A549 (cell line): ENCODE data around the gene FRMD4A. TPM values are rescaled to one million over a fixed set of nuclear protein-coding genes. Genes with fewer than 3 reads are reported as not detected.

Experiments used
- ATAC-seq, 2 experiments: fragments of 200-7000 bp in 1 of 2; fragments of >200 bp in 1 of 2; cut with Nextera tagmentation in 1 of 2; cut with Tn5 transposase in 1 of 2; 3 replicates each; pipeline versions ENCODE4 v1.8.0 to v1.9.1; 2018 to 2020; ENCODE audit warnings: mild to moderate bottlenecking in 1 of 2, moderate library complexity in 1 of 2
- CTCF ChIA-PET: fragments of 300-600 bp; sonication (Branson Sonifier 250); formaldehyde crosslinking; extraction: SDS; loops from one replicate; lab custom pipeline; 2021; ENCODE audit warnings: antibody characterized with exemption, inconsistent platforms; lab: Yijun Ruan, JAX
- POLR2A ChIA-PET: fragments of 350-600 bp; formaldehyde crosslinking; extraction: SDS; loops from one replicate; lab custom pipeline; 2021; ENCODE audit warnings: antibody characterized with exemption, inconsistent platforms; lab: Yijun Ruan, JAX
- DNase-seq, 2 experiments: peaks; one replicate each; pipeline versions ENCODE4 v3.0.0 to v3.0.0-alpha.2; 2011 to 2016; ENCODE audit warnings: low read depth in 1 of 2, low spot score in 1 of 2
- FAIRE-seq: peaks from 2 replicates; lab custom pipeline; 2011; peaks lifted over from hg19 to GRCh38; lab: Jason Lieb, UNC
- H3K27ac ChIP-seq, 2 experiments: fragments of >200 bp; sonication (Bioruptor Twin); formaldehyde crosslinking; 3 replicates each; pipeline ENCODE4 v1.5.1; 2016 to 2017
- H3K4me1 ChIP-seq: fragments of >200 bp; sonication (Bioruptor Twin); formaldehyde crosslinking; 3 replicates; pipeline ENCODE4 v1.6.1; 2016
- H3K4me2 ChIP-seq: fragments of >200 bp; sonication (Bioruptor Twin); formaldehyde crosslinking; 3 replicates; pipeline ENCODE4 v1.6.1; 2016
- H3K4me3 ChIP-seq: fragments of >200 bp; sonication (Bioruptor Twin); formaldehyde crosslinking; 3 replicates; pipeline ENCODE4 v1.5.1; 2016
- H3K9me3 ChIP-seq: fragments of >200 bp; sonication (Bioruptor Twin); formaldehyde crosslinking; 3 replicates; pipeline ENCODE4 v1.6.1; 2016
- BHLHE40 ChIP-seq: IDR thresholded peaks from 2 replicates; pipeline ENCODE4 v1.6.1; 2012; ENCODE audit warnings: low read depth, low read length, inconsistent platforms
- CBX2 ChIP-seq: fragments of 200-600 bp; sonication (generic); IDR thresholded peaks from 2 replicates; pipeline ENCODE4 v1.6.1; 2016; ENCODE audit warnings: low read depth, mild to moderate bottlenecking, borderline replicate concordance
- CEBPB ChIP-seq, 2 experiments: fragments of >200 bp in 1 of 2; sonication (Bioruptor Twin) in 1 of 2; formaldehyde crosslinking in 1 of 2; IDR thresholded peaks; 2 replicates each; pipeline ENCODE4 v1.6.1; 2012 to 2016
- CHD4 ChIP-seq: fragments of 200-600 bp; sonication (generic); IDR thresholded peaks from 2 replicates; pipeline ENCODE4 v1.6.1; 2016; ENCODE audit warnings: antibody characterized with exemption, mild to moderate bottlenecking, borderline replicate concordance
- EHMT2 ChIP-seq: fragments of 200-600 bp; sonication (generic); IDR thresholded peaks from 2 replicates; pipeline ENCODE4 v1.6.1; 2016; ENCODE audit warnings: antibody characterized with exemption, low read depth, mild to moderate bottlenecking, moderate library complexity
- EP300 ChIP-seq, 2 experiments: fragments of >200 bp; sonication (Bioruptor Twin); formaldehyde crosslinking; IDR thresholded peaks; 2 replicates in 1 of 2; 3 replicates in 1 of 2; pipeline ENCODE4 v1.6.1; 2016 to 2017
- ESRRA ChIP-seq: fragments of 150-350 bp; IDR thresholded peaks from 2 replicates; pipeline ENCODE4 v1.6.1; 2014; ENCODE audit warnings: mild to moderate bottlenecking, low read length, borderline replicate concordance
- FOSB ChIP-seq: fragments of 250-450 bp; sonication (Bioruptor Pico); IDR thresholded peaks from 2 replicates; pipeline ENCODE4 v1.5.0; 2020; ENCODE audit warnings: mild to moderate bottlenecking, moderate library complexity
- FOXS1 ChIP-seq: fragments of 250-450 bp; sonication (Bioruptor Pico); IDR thresholded peaks from 2 replicates; pipeline ENCODE4 v1.5.0; 2020; ENCODE audit warnings: mild to moderate bottlenecking, moderate library complexity
- KDM1A ChIP-seq: fragments of 200-600 bp; sonication (generic); IDR thresholded peaks from 2 replicates; pipeline ENCODE4 v1.6.1; 2016; ENCODE audit warnings: low read depth, mild to moderate bottlenecking
- KDM5A ChIP-seq: fragments of 200-600 bp; sonication (generic); IDR thresholded peaks from 2 replicates; pipeline ENCODE4 v1.6.1; 2016; ENCODE audit warnings: antibody characterized with exemption, mild to moderate bottlenecking
- MAFK ChIP-seq: fragments of 450-650 bp; IDR thresholded peaks from 2 replicates; pipeline ENCODE4 v1.6.1; 2014; ENCODE audit not compliant: partially characterized antibody
- RAD21 ChIP-seq, 2 experiments: fragments of >200 bp in 1 of 2; sonication (Bioruptor Twin) in 1 of 2; formaldehyde crosslinking in 1 of 2; IDR thresholded peaks in 1 of 2; conservative IDR thresholded peaks in 1 of 2; 2 replicates in 1 of 2; 3 replicates in 1 of 2; pipeline ENCODE4 v1.6.1; 2012 to 2018; ENCODE audit warnings: inconsistent platforms in 1 of 2
- RARB ChIP-seq: fragments of 250-450 bp; sonication (Bioruptor Pico); IDR thresholded peaks from 2 replicates; pipeline ENCODE4 v1.8.0; 2021; ENCODE audit warnings: mild to moderate bottlenecking, moderate library complexity
- RFX5 ChIP-seq: fragments of 450-650 bp; IDR thresholded peaks from 2 replicates; pipeline ENCODE4 v1.7.1; 2014; ENCODE audit warnings: antibody characterized with exemption, mild to moderate bottlenecking, moderate library complexity
- ZFP36 ChIP-seq: fragments of 450-650 bp; IDR thresholded peaks from 2 replicates; pipeline ENCODE4 v1.6.1; 2014; ENCODE audit warnings: borderline replicate concordance; ENCODE audit not compliant: partially characterized antibody
- ZNF302 ChIP-seq: fragments of 250-450 bp; sonication (Bioruptor Pico); IDR thresholded peaks from 2 replicates; pipeline ENCODE4 v1.9.0; 2021; ENCODE audit warnings: inconsistent platforms, mild to moderate bottlenecking, moderate library complexity
- WGBS: methylation state at CpG from one replicate; pipeline ENCODE4 v1.1.6; 2017; ENCODE audit errors: missing lambda C conversion rate; 5-methylcytosine and 5-hydroxymethylcytosine counted together
- polyA plus RNA-seq, 4 experiments: library from polyadenylated mRNA; depleted of rRNA in 3 of 4; stranded (reverse); fragments of >200 nt; fragmentation: RNase III in 1 of 4; extraction: RNeasy Plus Mini Kit Qiagen cat#74134 plus additional on column Dnase treatment in 1 of 4; gene quantifications; 2 replicates in 3 of 4; 3 replicates in 1 of 4; pipeline ENCODE4 v1.2.3, GENCODE V29; 2011 to 2017
- TF ChIP-seq, protein P1 (sequence below): fragments of 200-600 bp; sonication (generic); IDR thresholded peaks from 2 replicates; pipeline ENCODE4 v1.6.1; 2016; ENCODE audit warnings: antibody characterized with exemption, mild to moderate bottlenecking, moderate library complexity
- TF ChIP-seq, protein P2 (sequence below): IDR thresholded peaks from 2 replicates; pipeline ENCODE4 v1.6.1; 2012
- TF ChIP-seq, protein P3 (sequence below): fragments of 150-350 bp; IDR thresholded peaks from 2 replicates; pipeline ENCODE4 v1.6.1; 2014; ENCODE audit warnings: low read depth, mild to moderate bottlenecking, low read length
- TF ChIP-seq, protein P4 (sequence below): fragments of 450-650 bp; IDR thresholded peaks from 2 replicates; pipeline ENCODE4 v1.6.1; 2014; ENCODE audit warnings: antibody characterized with exemption
- TF ChIP-seq, protein P5 (sequence below): fragments of >200 bp; sonication (Bioruptor Twin); formaldehyde crosslinking; IDR thresholded peaks from 2 replicates; pipeline ENCODE4 v1.6.1; 2016

The FRMD4A gene
- polyA plus RNA-seq, 2 of the 4 experiments (the other 2 are of a cell fraction): 2.5 to 4.7 TPM

DNA sequence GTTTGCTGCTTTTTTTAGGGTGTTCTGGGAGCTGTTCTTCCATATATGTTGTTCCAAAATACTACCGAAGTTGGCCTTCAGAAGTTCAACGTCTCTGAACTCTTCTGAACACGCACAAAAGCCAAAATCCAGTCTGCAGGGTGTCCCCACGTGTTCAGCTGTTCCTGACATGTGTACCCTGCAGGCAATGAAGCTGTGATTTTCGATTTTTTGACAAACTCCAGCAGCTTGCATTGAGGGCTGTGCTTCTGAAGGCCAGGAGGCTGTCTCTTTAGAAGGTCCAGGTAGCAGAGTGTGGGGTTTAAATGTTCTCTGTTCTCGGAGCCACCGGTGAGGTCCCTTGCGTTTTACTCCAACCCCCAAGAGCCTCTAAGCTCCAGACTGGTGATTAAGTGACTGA lies 598.9 kb downstream of the FRMD4A start (continued):
- TF ChIP-seq, protein P1, sequence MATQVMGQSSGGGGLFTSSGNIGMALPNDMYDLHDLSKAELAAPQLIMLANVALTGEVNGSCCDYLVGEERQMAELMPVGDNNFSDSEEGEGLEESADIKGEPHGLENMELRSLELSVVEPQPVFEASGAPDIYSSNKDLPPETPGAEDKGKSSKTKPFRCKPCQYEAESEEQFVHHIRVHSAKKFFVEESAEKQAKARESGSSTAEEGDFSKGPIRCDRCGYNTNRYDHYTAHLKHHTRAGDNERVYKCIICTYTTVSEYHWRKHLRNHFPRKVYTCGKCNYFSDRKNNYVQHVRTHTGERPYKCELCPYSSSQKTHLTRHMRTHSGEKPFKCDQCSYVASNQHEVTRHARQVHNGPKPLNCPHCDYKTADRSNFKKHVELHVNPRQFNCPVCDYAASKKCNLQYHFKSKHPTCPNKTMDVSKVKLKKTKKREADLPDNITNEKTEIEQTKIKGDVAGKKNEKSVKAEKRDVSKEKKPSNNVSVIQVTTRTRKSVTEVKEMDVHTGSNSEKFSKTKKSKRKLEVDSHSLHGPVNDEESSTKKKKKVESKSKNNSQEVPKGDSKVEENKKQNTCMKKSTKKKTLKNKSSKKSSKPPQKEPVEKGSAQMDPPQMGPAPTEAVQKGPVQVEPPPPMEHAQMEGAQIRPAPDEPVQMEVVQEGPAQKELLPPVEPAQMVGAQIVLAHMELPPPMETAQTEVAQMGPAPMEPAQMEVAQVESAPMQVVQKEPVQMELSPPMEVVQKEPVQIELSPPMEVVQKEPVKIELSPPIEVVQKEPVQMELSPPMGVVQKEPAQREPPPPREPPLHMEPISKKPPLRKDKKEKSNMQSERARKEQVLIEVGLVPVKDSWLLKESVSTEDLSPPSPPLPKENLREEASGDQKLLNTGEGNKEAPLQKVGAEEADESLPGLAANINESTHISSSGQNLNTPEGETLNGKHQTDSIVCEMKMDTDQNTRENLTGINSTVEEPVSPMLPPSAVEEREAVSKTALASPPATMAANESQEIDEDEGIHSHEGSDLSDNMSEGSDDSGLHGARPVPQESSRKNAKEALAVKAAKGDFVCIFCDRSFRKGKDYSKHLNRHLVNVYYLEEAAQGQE: no peak
- TF ChIP-seq, protein P2, sequence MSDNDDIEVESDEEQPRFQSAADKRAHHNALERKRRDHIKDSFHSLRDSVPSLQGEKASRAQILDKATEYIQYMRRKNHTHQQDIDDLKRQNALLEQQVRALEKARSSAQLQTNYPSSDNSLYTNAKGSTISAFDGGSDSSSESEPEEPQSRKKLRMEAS: no peak
- no peak for TF ChIP-seq FOSB (CRISPR knock-in tag)
- TF ChIP-seq RAD21 (conservative IDR thresholded peaks at IDR 0.05 in 1 of 2, IDR thresholded peaks at IDR 0.05 in 1 of 2): no peak
- no peak for TF ChIP-seq ZNF302 (CRISPR knock-in tag)
- no peak for TF ChIP-seq KDM1A
- TF ChIP-seq ESRRA: no peak

DNA sequence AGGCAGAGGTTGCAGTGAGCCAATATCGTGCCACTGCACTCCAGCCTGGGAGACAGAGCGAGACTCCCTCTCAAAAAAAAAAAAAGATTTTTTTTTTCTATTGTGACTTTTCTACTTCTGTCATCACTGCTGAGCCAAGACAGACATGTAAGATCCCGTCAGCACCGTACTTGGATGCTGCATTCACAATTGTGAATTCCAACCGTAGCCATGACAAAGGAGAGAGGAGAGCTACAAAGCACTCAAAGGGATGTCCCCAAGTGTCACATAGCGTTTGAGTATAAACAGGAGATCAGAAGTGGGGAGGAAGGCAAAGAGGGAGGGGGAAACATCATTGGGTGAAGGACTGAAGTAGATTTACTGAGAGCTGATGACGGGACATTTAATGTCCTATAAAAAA lies 599.8 kb downstream of the FRMD4A start:
- Histone ChIP-seq H3K4me2 (no peak overlapping the region), H3K4me1 (no peaks in the 10 kb centered on the region)
- no peak for FAIRE-seq
- no peak for TF ChIP-seq KDM5A
- no peak for TF ChIP-seq RFX5
- TF ChIP-seq EHMT2: no peak
- TF ChIP-seq RARB: no peak
- TF ChIP-seq CEBPB (IDR thresholded peaks at IDR 0.05): no peak
- TF ChIP-seq, protein P3, sequence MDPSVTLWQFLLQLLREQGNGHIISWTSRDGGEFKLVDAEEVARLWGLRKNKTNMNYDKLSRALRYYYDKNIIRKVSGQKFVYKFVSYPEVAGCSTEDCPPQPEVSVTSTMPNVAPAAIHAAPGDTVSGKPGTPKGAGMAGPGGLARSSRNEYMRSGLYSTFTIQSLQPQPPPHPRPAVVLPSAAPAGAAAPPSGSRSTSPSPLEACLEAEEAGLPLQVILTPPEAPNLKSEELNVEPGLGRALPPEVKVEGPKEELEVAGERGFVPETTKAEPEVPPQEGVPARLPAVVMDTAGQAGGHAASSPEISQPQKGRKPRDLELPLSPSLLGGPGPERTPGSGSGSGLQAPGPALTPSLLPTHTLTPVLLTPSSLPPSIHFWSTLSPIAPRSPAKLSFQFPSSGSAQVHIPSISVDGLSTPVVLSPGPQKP: no peak
- no peak for TF ChIP-seq CBX2
- TF ChIP-seq EP300 (IDR thresholded peaks at IDR 0.05): no peak
- TF ChIP-seq, protein P4, sequence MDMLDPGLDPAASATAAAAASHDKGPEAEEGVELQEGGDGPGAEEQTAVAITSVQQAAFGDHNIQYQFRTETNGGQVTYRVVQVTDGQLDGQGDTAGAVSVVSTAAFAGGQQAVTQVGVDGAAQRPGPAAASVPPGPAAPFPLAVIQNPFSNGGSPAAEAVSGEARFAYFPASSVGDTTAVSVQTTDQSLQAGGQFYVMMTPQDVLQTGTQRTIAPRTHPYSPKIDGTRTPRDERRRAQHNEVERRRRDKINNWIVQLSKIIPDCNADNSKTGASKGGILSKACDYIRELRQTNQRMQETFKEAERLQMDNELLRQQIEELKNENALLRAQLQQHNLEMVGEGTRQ: no peak
- TF ChIP-seq MAFK: no peak
- TF ChIP-seq ZFP36: no peak
- TF ChIP-seq, protein P5, sequence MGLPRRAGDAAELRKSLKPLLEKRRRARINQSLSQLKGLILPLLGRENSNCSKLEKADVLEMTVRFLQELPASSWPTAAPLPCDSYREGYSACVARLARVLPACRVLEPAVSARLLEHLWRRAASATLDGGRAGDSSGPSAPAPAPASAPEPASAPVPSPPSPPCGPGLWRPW: no peak
- no peak for TF ChIP-seq BHLHE40
- no peak for TF ChIP-seq CHD4
- TF ChIP-seq, all 56 proteins: peak for 0
- no peak for ATAC-seq
- ChIA-PET POLR2A (no interaction called here), CTCF (interaction anchor here (1.2 kb wide), 1 partner anchor 11 kb away, joined by 3 read pairs; no protein-coding TSS in a partner anchor)
- H3K4me3 ChIP-seq: no peak overlapping the region
- no peak overlapping the region for H3K27ac ChIP-seq
- DNase-seq: no peak
- no peaks in the 10 kb centered on the region for H3K9me3 ChIP-seq
- WGBS: 90% methylated on average over 7 of the region's 7 CpGs

DNA sequence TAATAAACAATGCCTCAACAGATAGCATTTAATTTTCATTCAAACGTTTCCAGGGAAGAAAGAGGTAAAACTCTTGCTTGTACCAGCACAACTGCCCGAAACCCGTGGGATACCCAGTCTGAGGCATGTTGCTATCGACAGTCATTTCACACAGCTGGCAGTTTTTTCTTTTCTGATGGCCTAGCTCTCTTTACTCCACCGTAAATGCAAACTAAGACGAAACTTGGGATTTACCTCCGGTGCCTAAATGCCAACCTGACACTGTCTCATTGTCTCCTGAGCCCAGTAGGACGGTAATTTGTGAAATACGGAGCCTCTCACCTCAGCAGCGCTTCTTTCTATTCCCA lies 600.4 kb downstream of the FRMD4A start:
- ATAC-seq: no peak
- Histone ChIP-seq H3K4me3 (no peak overlapping the region), H3K4me2 (no peak overlapping the region), H3K4me1 (no peaks in the 10 kb centered on the region), H3K9me3 (no peaks in the 10 kb centered on the region), H3K27ac (no peak overlapping the region)
- no peak for TF ChIP-seq FOXS1 (CRISPR knock-in tag)
- no peak for FAIRE-seq
- 77% methylated on average over 10 of the region's 10 CpGs for WGBS
- CTCF ChIA-PET: no interaction called here
- POLR2A ChIA-PET: no interaction called here
- DNase-seq: no peak
